HuH-7 (cell line): ENCODE measurements around the gene BTBD17.

ENCODE experiments used
- DNase-seq: peaks from one replicate; pipeline ENCODE4 v3.0.0; 2011; ENCODE audit warnings: low spot score

BTBD17 gene

GRCh38 chr17:74358697-74359096 lies 3.0 kb downstream of the BTBD17 start:
- no peak for DNase-seq

GRCh38 chr17:74357466-74357809 lies 4.2 kb downstream of the BTBD17 start:
- DNase-seq: no peak

GRCh38 chr17:74356646-74357465 lies 4.8 kb downstream of the BTBD17 start:
- no peak for DNase-seq

- no peak for DNase-seq
Observed at GRCh38 chr17:74355065-74355464, 6.6 kb downstream of the BTBD17 start.

- no peak for DNase-seq
Observed at GRCh38 chr17:74354561-74354960, 7.1 kb downstream of the BTBD17 start.

GRCh38 chr17:74354123-74354522 lies 7.5 kb downstream of the BTBD17 start:
- peak; percentile 99 for DNase-seq

- DNase-seq: no peak
Observed at GRCh38 chr17:74353446-74354060, 8.1 kb downstream of the BTBD17 start.

- DNase-seq: no peak
Observed at GRCh38 chr17:74351552-74352210, 10.0 kb downstream of the BTBD17 start.

GRCh38 chr17:74350486-74350885 lies 11.2 kb downstream of the BTBD17 start:
- no peak for DNase-seq

- DNase-seq: no peak
Observed at GRCh38 chr17:74349120-74349519, 12.5 kb downstream of the BTBD17 start.

- DNase-seq: no peak
Observed at GRCh38 chr17:74347646-74348045, 14.0 kb downstream of the BTBD17 start.

- DNase-seq: no peak
Observed at GRCh38 chr17:74345433-74346241, 16.0 kb downstream of the BTBD17 start.

- no peak for DNase-seq
Observed at GRCh38 chr17:74344658-74345057, 17.0 kb downstream of the BTBD17 start.

GRCh38 chr17:74343526-74344284 lies 18.0 kb downstream of the BTBD17 start:
- no peak for DNase-seq

- no peak for DNase-seq
Observed at GRCh38 chr17:74343121-74343520, 18.5 kb downstream of the BTBD17 start.

GRCh38 chr17:74342224-74342623 lies 19.4 kb downstream of the BTBD17 start:
- DNase-seq: no peak

- DNase-seq: peak; percentile 63
Observed at GRCh38 chr17:74340470-74341023, 21.1 kb downstream of the BTBD17 start.

- no peak for DNase-seq
Observed at GRCh38 chr17:74339537-74340195, 22.0 kb downstream of the BTBD17 start.

- no peak for DNase-seq
Observed at GRCh38 chr17:74337834-74338500, 23.7 kb downstream of the BTBD17 start.

- DNase-seq: no peak
Observed at GRCh38 chr17:74336307-74336706, 25.4 kb downstream of the BTBD17 start.
